ENCODE data around the gene GALNT5. TPM values are rescaled to one million over a fixed set of nuclear protein-coding genes. Genes with fewer than 3 reads are reported as not detected.
"Not testable (repeated sequence)": the region's sequence is repeated elsewhere in the genome, so short reads cannot be mapped to it uniquely, and the experiment has no call there.

Gene GALNT5
- total and polyA plus RNA-seq, 4 donors, result under 0.01 to 5.3 (median 0.01) TPM; not detected in 1

DNA sequence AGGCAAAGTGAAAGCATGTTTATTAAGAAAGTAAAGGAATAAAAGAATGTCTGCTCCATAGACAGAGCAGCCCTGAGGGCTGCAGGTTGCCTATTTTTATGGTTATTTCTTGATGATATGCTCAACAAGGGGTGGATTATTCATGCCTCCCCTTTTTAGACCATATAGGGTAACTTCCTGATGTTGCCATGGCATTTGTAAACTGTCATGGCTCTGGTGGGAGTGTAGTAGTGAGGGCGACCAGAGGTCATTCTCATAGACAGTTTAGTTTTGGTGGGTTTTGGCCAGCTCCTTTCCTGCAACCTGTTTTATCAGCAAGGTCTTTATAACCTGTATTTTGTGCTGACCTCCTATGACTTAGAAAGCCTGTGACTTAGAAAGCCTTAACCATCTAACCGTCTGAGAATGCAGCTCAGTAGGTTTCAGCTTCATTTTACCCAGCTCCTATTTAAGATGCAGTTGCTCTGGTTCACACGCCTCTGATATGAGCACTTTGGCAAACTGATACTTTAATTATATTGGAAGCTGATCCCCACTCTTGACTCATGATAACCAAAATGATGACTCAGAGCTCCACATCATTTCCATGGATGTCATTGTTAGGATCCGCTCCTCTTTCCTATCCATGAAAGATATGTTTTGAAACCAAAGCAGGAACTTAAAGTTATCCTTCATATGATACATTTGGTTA is 82.6 kb downstream of the GALNT5 start:
- 90% methylated on average over 4 of the region's 4 CpGs for WGBS
- H3K27ac ChIP-seq (ENCODE audit: low read depth in 1 of 2, low read length in 2 of 2), result no peak overlapping the region
- H3K4me3 ChIP-seq (ENCODE audit: low read depth in 1 of 3, low read length in 3 of 3), result no peak overlapping the region
- DNase-seq (ENCODE audit: low spot score), result no peak
- H3K36me3 ChIP-seq (ENCODE audit: control insufficient read depth in 4 of 4, insufficient read depth in 3 of 4, low read depth in 1 of 4, low read length in 3 of 4), result no peaks in the 10 kb centered on the region
- no peak for TF ChIP-seq FOXA2 (IDR thresholded peaks at IDR 0.05)
- TF ChIP-seq, protein P1, sequence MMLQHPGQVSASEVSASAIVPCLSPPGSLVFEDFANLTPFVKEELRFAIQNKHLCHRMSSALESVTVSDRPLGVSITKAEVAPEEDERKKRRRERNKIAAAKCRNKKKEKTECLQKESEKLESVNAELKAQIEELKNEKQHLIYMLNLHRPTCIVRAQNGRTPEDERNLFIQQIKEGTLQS (IDR thresholded peaks at IDR 0.05), result no peak
- TF ChIP-seq CTCF (IDR thresholded peaks at IDR 0.05; ENCODE audit: low read depth, low read length, missing input control), result no peak
- no peak for TF ChIP-seq ZBTB33 (IDR thresholded peaks at IDR 0.05)
- TF ChIP-seq GABPA (IDR thresholded peaks at IDR 0.05 in 1 of 2, conservative IDR thresholded peaks at IDR 0.05 in 1 of 2), result no peak
- TF ChIP-seq RAD21 (IDR thresholded peaks at IDR 0.05), result no peak
- TF ChIP-seq HNF4A (conservative IDR thresholded peaks at IDR 0.05), result no peak
- no peak for TF ChIP-seq MAX (IDR thresholded peaks at IDR 0.05)
- no peak overlapping the region for H3K9ac ChIP-seq (ENCODE audit: low read depth in 1 of 2, low read length in 2 of 2)
- H3K4me1 ChIP-seq (ENCODE audit: control insufficient read depth in 4 of 4, insufficient read depth in 4 of 4, low read length in 3 of 4), result no peaks in the 10 kb centered on the region
- peaks cover 0 to 5% (median 3%) of the 10 kb centered on the region in 4 donors for H3K9me3 ChIP-seq (ENCODE audit: control insufficient read depth in 4 of 4, low read length in 3 of 4)
- no peaks in the 10 kb centered on the region for H3K27me3 ChIP-seq (ENCODE audit: control insufficient read depth in 4 of 4, insufficient read depth in 4 of 4, low read length in 3 of 4)

GRCh38 chr2:157341381-157341780 is 83.9 kb downstream of the GALNT5 start:
- H3K4me1 ChIP-seq (ENCODE audit: control insufficient read depth in 4 of 4, insufficient read depth in 4 of 4, low read length in 3 of 4); H3K27ac ChIP-seq (ENCODE audit: low read depth in 1 of 2, low read length in 2 of 2); H3K9ac ChIP-seq (ENCODE audit: low read depth in 1 of 2, low read length in 2 of 2); DNase-seq (ENCODE audit: low spot score); H3K27me3 ChIP-seq (ENCODE audit: control insufficient read depth in 4 of 4, insufficient read depth in 4 of 4, low read length in 3 of 4); H3K4me3 ChIP-seq (ENCODE audit: low read depth in 1 of 3, low read length in 3 of 3); H3K36me3 ChIP-seq (ENCODE audit: control insufficient read depth in 4 of 4, insufficient read depth in 3 of 4, low read depth in 1 of 4, low read length in 3 of 4); H3K9me3 ChIP-seq (ENCODE audit: control insufficient read depth in 4 of 4, low read length in 3 of 4): not testable (repeated sequence)
- WGBS, result 99% methylated on average over 2 of the region's 2 CpGs

DNA sequence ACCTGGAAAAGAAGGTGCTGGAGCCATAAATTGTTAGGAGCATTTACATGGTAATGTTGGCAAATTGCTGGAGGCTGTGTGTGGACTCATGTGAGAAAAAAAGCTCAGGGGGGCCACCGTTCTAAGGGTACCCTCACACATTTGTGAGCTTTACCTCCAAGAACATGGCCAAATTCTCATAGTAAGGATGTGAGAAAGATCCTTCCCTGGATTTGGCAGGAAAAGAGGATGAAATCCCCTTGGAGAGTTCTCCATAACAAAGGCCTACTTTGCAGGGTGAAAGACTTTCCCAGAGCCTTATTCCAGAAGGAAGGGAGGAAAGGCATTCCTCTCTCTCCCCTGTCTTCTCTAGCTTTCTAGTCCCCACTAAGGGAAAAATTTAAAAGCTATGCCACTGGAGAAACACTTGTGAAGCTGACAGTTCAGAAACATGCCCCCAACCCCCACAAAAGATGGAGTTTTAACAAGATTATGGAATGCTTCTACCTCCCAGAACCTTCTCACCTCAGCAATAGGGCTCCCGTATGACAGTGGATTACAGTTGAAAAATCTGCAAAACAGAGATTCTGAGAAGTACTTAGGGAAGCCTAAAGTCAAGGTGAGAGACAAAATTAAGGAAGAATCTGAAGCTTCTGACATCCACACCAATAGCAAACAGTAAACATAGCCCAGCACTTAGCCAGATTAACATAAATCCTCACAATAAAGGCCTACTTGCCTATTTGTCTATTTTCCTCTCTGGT is 88.3 kb downstream of the GALNT5 start:
- WGBS, result 77% methylated on average over 2 of the region's 2 CpGs
- peaks cover 0 to 10% (median 3%) of the 10 kb centered on the region in 4 donors for H3K9me3 ChIP-seq (ENCODE audit: control insufficient read depth in 4 of 4, low read length in 3 of 4)
- no peak overlapping the region for H3K4me3 ChIP-seq (ENCODE audit: low read depth in 1 of 3, low read length in 3 of 3)
- no peaks in the 10 kb centered on the region for H3K4me1 ChIP-seq (ENCODE audit: control insufficient read depth in 4 of 4, insufficient read depth in 4 of 4, low read length in 3 of 4)
- no peak overlapping the region for H3K27ac ChIP-seq (ENCODE audit: low read depth in 1 of 2, low read length in 2 of 2)
- no peaks in the 10 kb centered on the region for H3K27me3 ChIP-seq (ENCODE audit: control insufficient read depth in 4 of 4, insufficient read depth in 4 of 4, low read length in 3 of 4)
- peaks cover 0 to 2% (median 0%) of the 10 kb centered on the region in 4 donors for H3K36me3 ChIP-seq (ENCODE audit: control insufficient read depth in 4 of 4, insufficient read depth in 3 of 4, low read depth in 1 of 4, low read length in 3 of 4)
- H3K9ac ChIP-seq (ENCODE audit: low read depth in 1 of 2, low read length in 2 of 2), result no peak overlapping the region
- no peak for DNase-seq (ENCODE audit: low spot score)
- no peak for TF ChIP-seq HNF4A (conservative IDR thresholded peaks at IDR 0.05)
- TF ChIP-seq CTCF (IDR thresholded peaks at IDR 0.05; ENCODE audit: low read depth, low read length, missing input control), result no peak
- no peak for TF ChIP-seq MAX (IDR thresholded peaks at IDR 0.05)
- no peak for TF ChIP-seq SP1 (IDR thresholded peaks at IDR 0.05)
- TF ChIP-seq YY1 (IDR thresholded peaks at IDR 0.05), result no peak
- TF ChIP-seq RXRA (IDR thresholded peaks at IDR 0.05), result no peak
- TF ChIP-seq NR2F2 (IDR thresholded peaks at IDR 0.05), result no peak
- no peak for TF ChIP-seq ZBTB33 (IDR thresholded peaks at IDR 0.05)
- TF ChIP-seq RAD21 (IDR thresholded peaks at IDR 0.05), result no peak
- no peak for TF ChIP-seq FOXA2 (IDR thresholded peaks at IDR 0.05)
- no peak for TF ChIP-seq FOXA1 (IDR thresholded peaks at IDR 0.05)
- TF ChIP-seq TAF1 (conservative IDR thresholded peaks at IDR 0.05), result no peak
